ENCODE measurements around the gene ZNF277. TPM values are rescaled to one million over a fixed set of nuclear protein-coding genes. Genes with fewer than 3 reads are reported as not detected.

The ZNF277 gene
- total RNA-seq, 1 experiment from 2014 or later = 12.8 TPM

- Histone ChIP-seq H3K4me1 (ENCODE audit: control insufficient read depth, insufficient read depth, low read length) (no peaks in the 10 kb centered on the region), H3K27ac (ENCODE audit: low read length) (no peak overlapping the region), H3K9me3 (ENCODE audit: control insufficient read depth, insufficient read depth, low read depth, low read length) (no peaks in the 10 kb centered on the region), H3K36me3 (ENCODE audit: control insufficient read depth, insufficient read depth, low read length) (no peaks in the 10 kb centered on the region), H3K4me3 (ENCODE audit: low read depth in 2 of 2, low read length in 2 of 2) (no peak overlapping the region), H3K27me3 (ENCODE audit: control insufficient read depth, insufficient read depth, low read length) (no peaks in the 10 kb centered on the region)
- in situ Hi-C loops (cut with HindIII; ENCODE audit: low pct_unique_long_range_greater_than_20kb, low sequenced_read_pairs) (no loop called here), intact Hi-C loops (cut with micrococcal nuclease; ENCODE audit: unreplicated experiment) (no loop called here)
- DNase-seq (ENCODE audit: low read depth, low spot score) (no peak), ATAC-seq (no peak)
- TF ChIP-seq SIN3A (IDR thresholded peaks at IDR 0.05; ENCODE audit: borderline replicate concordance, insufficient read depth, low read depth, low read length) (no peak), TCF7L2 (IDR thresholded peaks at IDR 0.05; ENCODE audit: low read depth, low read length) (no peak), POLR2AphosphoS5 (IDR thresholded peaks at IDR 0.05; ENCODE audit: low read depth, low read length) (no peak), CTCF (IDR thresholded peaks at IDR 0.05) (no peak), REST (IDR thresholded peaks at IDR 0.05; ENCODE audit: insufficient read depth in 1 of 2, low read depth in 2 of 2, low read length in 1 of 2) (no peak)
- POLR2A ChIA-PET = no interaction called here
- no TSS peak for BruUV-seq (replicated peaks)
- CTCF ChIA-PET = no interaction called here
Measured at GRCh38 chr7:112334366-112334765, 127.9 kb downstream of the ZNF277 start.

GRCh38 chr7:112336261-112336660 is 129.8 kb downstream of the ZNF277 start:
- H3K4me1 ChIP-seq (ENCODE audit: control insufficient read depth, insufficient read depth, low read length) = no peaks in the 10 kb centered on the region
- intact Hi-C loops (cut with micrococcal nuclease; ENCODE audit: unreplicated experiment) = no loop called here
- no peaks in the 10 kb centered on the region for H3K27me3 ChIP-seq (ENCODE audit: control insufficient read depth, insufficient read depth, low read length)
- peaks cover 4% of the 10 kb centered on the region; the same call in 1 of the 2 replicates for H3K36me3 ChIP-seq (ENCODE audit: control insufficient read depth, insufficient read depth, low read length)
- CTCF ChIA-PET = interaction anchor here (0.6 kb wide), 1 partner anchor 80 kb away, joined by 3 read pairs; no protein-coding TSS in a partner anchor
- TF ChIP-seq CTCF (IDR thresholded peaks at IDR 0.05) (no peak), REST (IDR thresholded peaks at IDR 0.05; ENCODE audit: insufficient read depth in 1 of 2, low read depth in 2 of 2, low read length in 1 of 2) (no peak), TCF7L2 (IDR thresholded peaks at IDR 0.05; ENCODE audit: low read depth, low read length) (no peak), POLR2AphosphoS5 (IDR thresholded peaks at IDR 0.05; ENCODE audit: low read depth, low read length) (no peak), SIN3A (IDR thresholded peaks at IDR 0.05; ENCODE audit: borderline replicate concordance, insufficient read depth, low read depth, low read length) (no peak)
- POLR2A ChIA-PET = no interaction called here
- no peaks in the 10 kb centered on the region for H3K9me3 ChIP-seq (ENCODE audit: control insufficient read depth, insufficient read depth, low read depth, low read length)
- in situ Hi-C loops (cut with HindIII; ENCODE audit: low pct_unique_long_range_greater_than_20kb, low sequenced_read_pairs) = no loop called here
- no peak overlapping the region for H3K27ac ChIP-seq (ENCODE audit: low read length)
- BruUV-seq (replicated peaks) = no TSS peak
- H3K4me3 ChIP-seq (ENCODE audit: low read depth in 2 of 2, low read length in 2 of 2) = no peak overlapping the region
- ATAC-seq (no peak), DNase-seq (ENCODE audit: low read depth, low spot score) (no peak)
